Activated naive CD4-positive, alpha-beta T cell treated with anti-CD3 and anti-CD28 coated beads, Interleukin-2, amount 50 U/mL, for 16 hours (primary cell): Measurements from ENCODE around the gene RGS19.
"Not testable (repeated sequence)": the region's sequence is repeated elsewhere in the genome, so short reads cannot be mapped to it uniquely, and the experiment has no call there.

Source experiments
- DNase-seq: peaks from one replicate; pipeline ENCODE4 v3.0.0-alpha.2; 2020

RGS19 gene, protein sequence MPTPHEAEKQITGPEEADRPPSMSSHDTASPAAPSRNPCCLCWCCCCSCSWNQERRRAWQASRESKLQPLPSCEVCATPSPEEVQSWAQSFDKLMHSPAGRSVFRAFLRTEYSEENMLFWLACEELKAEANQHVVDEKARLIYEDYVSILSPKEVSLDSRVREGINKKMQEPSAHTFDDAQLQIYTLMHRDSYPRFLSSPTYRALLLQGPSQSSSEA

GRCh38 chr20:64079273-64080012 lies at the start of gene RGS19:
TSS of gene RGS19 (minus strand) at chr20:64079518. CDS start at chr20:64076886, 2,632 bp downstream.
- DNase-seq: peak; percentile 62

DNA sequence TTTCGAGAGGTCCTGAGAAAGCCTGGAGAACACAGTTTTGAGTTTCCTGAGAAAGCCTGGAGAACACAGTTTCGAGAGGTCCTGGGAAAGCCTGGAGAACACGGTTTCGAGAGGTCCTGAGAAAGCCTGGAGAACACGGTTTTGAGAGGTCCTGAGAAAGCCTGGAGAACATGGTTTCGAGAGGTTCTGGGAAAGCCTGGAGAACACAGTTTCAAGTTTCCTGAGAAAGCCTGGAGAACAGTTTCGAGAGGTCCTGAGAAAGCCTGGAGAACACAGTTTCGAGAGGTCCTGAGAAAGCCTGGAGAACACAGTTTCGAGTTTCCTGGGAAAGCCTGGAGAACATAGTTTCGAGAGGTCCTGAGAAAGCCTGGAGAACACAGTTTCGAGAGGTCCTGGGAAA lies 44.2 kb upstream of the RGS19 start:
- not testable (repeated sequence) for DNase-seq

DNA sequence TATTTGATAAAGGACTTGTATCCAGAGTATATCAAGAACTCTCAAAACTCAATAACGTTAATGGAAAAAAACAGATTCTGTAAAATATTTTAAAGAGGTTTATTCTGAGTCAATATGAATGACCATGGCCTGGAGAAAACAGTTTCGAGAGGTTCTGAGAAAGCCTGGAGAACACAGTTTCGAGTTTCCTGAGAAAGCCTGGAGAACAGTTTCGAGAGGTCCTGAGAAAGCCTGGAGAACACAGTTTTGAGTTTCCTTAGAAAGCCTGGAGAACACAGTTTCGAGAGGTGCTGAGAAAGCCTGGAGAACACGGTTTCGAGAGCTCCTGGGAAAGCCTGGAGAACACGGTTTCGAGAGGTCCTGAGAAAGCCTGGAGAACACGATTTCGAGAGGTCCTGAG lies 43.6 kb upstream of the RGS19 start:
- not testable (repeated sequence) for DNase-seq

DNA sequence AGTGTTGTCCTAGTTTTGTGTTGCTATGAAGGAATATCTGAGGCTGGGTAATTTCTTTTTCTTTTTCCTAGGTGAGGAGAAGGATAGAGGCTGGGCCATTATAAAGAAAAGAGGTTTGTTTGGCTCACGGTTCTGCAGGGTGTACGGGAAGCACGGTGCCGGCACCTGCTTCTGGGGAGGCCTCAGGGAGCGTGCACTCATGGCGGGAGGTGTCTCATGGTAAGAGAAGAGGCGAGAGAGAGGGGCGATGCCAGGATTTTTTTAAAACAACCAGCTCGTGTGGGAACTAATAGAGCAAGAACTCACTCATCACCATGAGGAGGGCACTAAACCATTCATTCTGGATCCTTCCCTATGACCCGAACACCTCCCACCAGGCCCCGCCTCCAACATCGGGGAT lies 42.3 kb upstream of the RGS19 start:
- no peak for DNase-seq

DNA sequence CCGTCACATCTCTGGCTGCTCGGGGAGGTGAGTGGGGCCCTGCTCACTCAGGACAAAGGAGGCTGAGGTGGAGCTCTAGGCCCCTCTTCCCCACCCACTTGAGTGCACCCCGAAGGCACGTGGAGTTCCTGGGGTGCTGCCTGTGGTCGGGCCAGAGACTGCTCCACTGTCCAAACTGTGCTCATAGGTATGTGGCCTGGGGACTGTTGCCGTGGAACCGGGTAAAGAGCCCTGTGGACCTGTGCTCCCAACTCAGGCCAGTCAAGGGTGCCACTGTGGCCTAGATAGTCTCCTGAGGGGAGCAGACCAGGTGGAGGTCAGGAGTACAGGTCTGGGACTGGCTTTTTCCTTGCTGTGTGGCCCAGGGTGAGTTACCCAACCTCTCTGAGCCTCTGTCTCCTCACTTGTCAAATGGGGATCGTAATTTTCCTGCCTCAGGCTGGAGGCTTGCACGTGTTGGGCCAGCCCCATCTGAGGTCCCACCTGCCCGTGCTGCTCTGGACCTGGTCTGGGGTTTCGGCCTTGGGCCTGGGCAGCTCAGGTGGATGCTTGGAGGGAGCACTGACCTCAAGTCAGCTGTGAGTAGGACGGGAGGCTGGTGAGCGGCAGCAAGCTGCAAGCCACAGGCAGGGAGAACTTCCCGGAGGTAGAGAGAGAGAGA lies 40.5 kb upstream of the RGS19 start:
- no peak for DNase-seq

DNA sequence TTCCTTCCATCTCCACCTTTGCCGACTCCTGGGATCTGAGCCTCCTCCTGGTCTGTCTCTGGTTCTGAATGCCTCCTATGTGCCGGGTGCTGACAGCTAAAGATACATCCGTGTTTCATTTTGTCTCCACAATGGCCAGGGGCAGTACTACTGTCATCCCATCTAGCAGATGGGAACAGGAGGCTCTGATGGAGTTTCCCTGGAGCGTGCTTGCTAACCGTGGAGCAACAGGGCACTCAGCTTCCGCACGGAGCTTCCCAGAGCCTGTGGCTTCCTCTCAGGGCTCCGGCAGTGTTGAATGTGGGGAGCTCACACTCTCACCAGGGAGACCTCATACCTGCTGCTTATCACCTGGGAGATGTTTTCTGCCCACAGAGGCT lies 40.0 kb upstream of the RGS19 start:
- DNase-seq: no peak

GRCh38 chr20:64117432-64117777 lies 38.1 kb upstream of the RGS19 start:
- DNase-seq: not testable (repeated sequence)

GRCh38 chr20:64116541-64117431 lies 37.5 kb upstream of the RGS19 start:
- DNase-seq: no peak

- DNase-seq: no peak
Measured at GRCh38 chr20:64116016-64116415, 36.7 kb upstream of the RGS19 start.

DNA sequence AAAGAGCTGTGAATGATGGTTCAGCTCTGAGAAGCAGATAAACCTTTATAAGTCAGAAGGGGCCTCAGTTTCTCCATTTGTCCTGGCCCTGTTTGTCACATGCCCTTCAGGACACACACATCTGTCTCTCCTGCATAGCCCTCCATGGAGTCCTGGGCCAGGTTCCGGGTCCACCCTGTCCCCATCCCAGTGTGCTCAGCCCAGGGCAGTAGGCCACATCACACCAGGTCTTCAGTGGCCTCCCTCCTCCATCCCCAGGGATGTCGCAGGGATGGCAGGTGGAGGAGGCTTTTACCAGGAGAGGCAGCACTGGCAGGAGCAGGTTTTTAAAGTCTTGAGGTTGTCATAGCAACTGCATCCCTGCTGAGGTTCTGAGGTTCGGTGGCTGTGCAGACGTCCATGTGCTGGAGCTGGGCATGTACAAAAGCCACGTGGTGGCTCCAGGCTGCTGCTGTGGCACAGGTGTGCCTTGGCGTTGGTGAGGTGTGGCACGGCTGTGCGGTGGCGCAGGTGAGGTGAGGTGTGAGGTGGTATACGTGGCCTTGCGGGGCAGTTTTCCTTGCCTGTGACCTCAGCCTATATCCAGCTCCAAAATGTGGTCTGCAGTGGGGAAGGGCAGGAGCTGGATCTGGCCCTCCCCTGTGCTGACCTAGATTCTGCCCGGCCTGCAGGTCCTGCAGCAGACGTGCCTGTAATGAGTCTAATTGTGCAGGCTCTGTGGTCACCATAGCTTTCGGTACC lies 36.0 kb upstream of the RGS19 start:
- DNase-seq: no peak

DNA sequence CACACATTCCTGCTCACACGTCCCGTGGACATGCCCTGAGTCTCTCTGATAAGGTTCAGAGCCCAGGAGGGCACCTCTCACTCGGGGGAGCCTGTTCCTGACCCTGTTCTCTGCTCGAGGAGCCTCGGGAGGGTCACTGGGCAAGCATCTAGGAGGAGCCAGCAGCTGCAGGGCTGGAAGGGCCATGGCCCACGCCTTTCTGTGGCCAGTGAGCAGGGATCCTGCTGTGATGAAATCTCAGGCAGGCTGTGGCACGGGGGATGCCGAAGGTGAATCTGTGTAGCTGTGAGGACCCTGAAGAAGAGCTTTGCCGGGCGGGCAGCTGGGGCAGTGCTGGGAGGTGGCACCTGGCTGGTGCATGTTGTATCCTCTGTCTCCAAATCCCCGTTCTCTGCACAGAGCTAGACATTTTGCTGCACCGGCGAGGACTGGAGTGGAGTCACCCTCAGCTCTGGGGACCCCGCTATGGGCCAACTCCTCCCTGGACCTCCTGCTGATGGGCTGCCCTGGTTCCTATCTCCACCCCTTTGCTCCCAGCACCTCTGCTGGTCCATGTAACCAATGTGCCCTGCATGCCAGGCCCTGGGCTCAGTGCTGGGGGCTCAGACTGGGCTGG lies 35.1 kb upstream of the RGS19 start:
- no peak for DNase-seq

GRCh38 chr20:64113796-64114355 lies 34.6 kb upstream of the RGS19 start:
- no peak for DNase-seq

DNA sequence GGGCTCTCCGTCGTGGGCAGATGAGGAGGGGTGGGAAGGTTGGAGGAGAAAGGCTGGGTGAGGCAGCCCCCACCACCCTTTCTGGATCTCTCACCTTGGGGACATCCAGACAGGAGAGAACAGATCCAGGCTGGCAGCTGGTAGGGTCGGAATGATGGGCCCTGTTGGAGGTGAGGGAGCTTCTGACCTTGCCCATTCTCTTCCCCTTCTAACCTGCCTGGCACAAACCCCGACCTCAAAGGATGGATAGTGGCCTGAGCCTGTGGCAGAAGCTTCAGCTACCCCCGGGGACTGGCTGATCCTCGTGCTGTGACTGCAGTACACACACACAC lies 34.1 kb upstream of the RGS19 start:
- DNase-seq: no peak

- no peak for DNase-seq
Measured at GRCh38 chr20:64112691-64113443, 33.5 kb upstream of the RGS19 start.

GRCh38 chr20:64111841-64112641 lies 32.7 kb upstream of the RGS19 start:
- no peak for DNase-seq

DNA sequence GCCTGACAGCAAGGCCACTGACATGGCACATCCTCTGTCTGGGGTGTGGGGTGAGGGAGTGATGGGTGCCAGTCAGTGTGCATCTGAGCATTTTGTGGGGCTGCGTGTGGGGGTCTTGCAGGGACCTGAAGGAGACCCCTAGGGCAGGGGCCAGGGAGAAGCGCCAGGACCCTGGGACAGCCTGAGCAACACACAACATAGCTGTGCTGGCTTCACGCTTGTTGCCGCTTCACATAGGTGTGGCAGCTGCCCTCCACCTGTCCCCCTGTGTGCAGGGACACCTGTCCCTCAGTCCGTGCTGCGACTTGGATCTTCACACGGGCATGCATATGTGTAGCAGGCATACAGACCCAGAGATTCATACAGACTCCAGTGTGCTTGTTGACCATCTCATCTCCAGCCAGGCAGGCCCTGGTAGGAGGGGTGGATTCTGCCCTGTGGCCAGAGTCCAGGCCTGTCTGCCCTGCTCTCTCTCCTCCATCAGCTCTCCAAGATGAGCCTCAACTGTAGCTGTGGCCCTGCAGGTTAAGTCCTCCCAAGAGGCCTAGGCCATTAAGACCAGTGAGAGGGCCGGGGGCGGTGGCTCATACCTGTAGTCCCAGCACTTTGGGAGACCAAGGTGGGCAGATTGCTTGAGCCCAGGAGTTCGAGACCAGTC lies 31.2 kb upstream of the RGS19 start:
- no peak for DNase-seq

DNA sequence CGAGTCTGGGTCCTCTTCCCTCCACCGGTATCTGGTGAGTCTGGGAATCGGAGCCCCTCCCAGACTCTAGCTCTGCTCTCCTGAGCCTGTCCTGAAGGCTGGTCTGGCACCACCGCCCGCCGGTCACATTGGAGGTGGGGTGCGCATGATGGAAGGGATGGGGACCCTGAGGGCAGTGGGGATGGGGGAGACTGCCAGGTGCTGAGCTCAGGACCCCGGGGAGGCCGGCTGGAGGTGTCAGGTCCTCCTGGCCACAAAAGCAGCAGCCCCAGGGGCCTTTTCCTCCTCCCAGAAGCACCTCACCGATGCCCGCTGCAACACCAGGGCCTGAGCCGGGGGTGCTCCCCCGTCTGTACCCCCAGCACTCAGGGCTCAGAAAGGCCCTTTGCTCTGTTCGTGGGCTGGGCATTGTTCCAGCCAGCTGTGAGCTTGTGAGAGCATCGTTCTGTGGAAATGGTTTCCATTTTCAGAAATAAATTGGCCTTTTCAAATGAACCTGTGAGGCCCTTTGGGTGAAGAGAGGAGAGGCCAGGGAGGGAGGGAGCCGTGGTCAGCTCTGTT lies 30.6 kb upstream of the RGS19 start:
- no peak for DNase-seq

DNA sequence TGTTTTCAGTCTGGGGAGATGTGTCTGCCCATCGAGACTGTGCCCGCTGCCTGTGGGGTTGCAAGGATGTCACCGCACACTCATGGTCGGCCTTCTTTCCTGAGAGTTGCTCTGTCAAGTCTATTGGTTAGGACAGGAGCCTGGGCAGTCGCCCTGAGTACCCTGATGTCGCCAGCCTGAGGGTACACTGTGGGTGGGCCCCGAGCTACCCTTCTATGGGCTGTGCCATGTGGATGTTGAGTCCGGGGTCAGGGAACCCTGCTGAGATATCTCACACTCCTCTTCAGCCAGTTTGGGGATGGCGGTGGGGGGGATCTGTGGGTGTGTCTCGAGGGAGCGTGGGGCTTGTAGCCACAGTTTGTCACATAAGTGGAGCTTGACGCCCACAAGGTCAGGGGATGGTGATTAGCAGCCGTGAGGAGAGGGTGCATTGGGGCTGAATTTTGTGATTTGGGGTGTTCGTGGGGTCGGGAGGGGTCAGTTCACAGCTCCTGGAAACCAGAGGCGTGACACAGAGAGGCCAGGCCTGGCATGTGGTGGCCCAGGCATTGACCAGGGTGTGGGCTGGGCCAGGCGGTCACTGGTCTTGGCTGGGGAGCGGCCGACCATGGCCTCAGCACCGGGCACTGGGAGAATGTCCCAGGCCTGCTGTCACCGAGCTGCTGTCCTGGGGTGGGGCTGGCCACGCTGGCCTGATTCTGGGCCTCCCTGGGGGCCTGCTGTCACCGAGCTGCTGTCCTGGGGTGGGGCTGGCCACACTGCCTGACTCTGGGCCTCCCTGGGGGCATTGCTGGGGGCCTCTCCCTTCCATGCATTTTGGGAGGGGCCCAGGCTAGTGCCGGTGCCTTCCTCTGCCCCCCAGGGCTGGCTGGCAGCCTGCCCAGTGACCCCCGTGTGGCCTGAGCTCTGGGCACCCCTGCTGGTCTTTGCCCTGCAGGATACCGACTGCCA lies 29.7 kb upstream of the RGS19 start:
- DNase-seq: no peak
